GM12874 (cell line): Measurements from ENCODE around the gene STAC3.

Source experiments
- CTCF ChIP-seq: IDR thresholded peaks from 2 replicates; pipeline ENCODE4 v1.5.1; 2011; ENCODE audit warnings: low read depth, mild to moderate bottlenecking, control low read depth, low read length, moderate library complexity; ENCODE audit not compliant: insufficient read depth

STAC3 gene

GRCh38 chr12:57215668-57216013 lies 35.3 kb downstream of the STAC3 start:
- TF ChIP-seq CTCF: no peak

- TF ChIP-seq CTCF: no peak
Measured at GRCh38 chr12:57215065-57215464, 35.9 kb downstream of the STAC3 start.

GRCh38 chr12:57214398-57214781 lies 36.6 kb downstream of the STAC3 start:
- TF ChIP-seq CTCF: peak; percentile 84

GRCh38 chr12:57213763-57214397 lies 37.1 kb downstream of the STAC3 start:
- TF ChIP-seq CTCF: no peak

- peak; percentile 94 for TF ChIP-seq CTCF
Measured at GRCh38 chr12:57213058-57213715, 37.8 kb downstream of the STAC3 start.

GRCh38 chr12:57212701-57213057 lies 38.3 kb downstream of the STAC3 start:
- no peak for TF ChIP-seq CTCF

GRCh38 chr12:57211791-57212700 lies 38.9 kb downstream of the STAC3 start:
- TF ChIP-seq CTCF: no peak
